GM20431 (cell line): ENCODE data around the gene TNNI2.
"Not testable (repeated sequence)": the region's sequence is repeated elsewhere in the genome, so short reads cannot be mapped to it uniquely, and the experiment has no call there.

Experiments
- in situ Hi-C: fragments of 300-500 bp; cut with MseI, MboI; formaldehyde crosslinking; loops from one replicate; pipeline ENCODE4 v1.15.0; 2020; ENCODE audit warnings: low sequenced_read_pairs; ENCODE audit not compliant: unreplicated experiment

TNNI2 gene

DNA sequence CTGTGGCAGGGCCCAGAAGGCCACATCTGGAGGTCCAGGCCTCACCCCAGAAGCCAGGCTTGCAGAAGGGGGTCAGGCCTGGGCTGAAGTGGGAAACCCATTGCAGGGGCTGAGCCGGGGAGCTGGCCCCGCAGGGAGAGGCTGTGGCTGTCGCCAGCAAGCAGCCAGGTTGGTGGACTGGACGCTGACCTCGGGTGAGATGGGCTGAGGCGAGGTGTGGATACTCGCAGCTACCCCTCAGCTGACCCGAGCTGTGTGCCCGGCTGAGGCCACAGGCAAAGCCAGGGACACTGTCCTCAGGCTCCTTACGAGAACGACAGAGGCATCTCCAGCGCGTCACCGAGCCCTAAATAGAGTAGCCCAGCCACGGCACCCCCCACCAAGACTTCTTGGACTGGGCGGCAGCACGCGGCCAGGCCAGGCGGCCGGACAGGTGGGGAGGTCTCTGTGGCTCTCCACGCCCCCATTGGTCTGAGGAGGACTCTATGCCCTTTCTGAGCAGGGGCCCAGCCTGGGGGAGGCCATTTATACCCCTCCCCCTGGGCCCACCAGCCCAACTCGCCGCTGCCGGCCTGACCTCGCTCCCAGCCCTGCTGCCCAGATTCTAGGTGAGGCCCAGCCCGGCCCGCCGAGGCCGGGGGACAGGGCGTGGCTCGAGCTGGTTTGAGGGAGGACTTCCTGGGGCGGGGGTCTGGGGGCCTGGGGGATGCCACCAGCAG lies at the start of gene TNNI2:
TNNI2 (plus strand) TSS at position 556 of the 719 bp plus-strand sequence. CDS start 716 bp downstream, outside the sequence.
- in situ Hi-C loops, result no loop called here

DNA sequence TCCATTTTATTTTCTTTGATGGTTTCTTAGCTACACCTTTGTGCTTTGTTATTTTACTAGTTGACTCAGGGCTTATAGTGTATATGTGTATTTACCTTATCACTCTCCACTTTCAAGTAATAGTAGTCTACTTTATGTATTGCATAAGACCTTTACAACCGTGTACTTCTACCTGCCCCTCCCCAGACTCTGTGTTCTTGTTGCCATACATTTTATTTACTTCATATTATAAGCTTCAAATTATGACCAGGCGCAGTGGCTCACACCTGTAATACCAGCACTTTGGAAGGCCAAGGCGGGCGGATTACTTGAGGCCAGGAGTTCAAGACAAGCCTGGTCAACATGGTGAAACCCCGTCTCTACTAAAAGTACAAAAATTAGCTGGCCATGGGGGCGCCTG lies 46.9 kb upstream of the TNNI2 start:
- in situ Hi-C loops, result no loop called here

DNA sequence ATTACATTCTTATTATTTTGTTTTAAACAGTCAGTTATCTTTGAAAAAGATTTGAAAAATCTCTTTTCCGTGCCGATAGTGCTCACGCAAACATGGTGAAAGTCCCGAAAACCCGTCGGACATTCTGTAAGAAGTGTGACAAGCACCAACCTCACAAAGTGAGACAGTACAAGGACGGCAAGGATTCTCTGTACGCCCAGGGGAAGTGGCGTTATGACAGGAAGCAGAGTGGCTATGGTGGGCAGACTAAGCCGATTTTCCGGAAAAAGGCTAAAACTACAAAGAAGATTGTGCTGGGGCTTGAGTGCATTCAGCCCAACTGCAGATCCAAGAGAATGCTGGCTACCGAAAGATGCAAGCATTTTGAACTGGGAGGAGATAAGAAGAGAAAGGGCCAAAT lies 46.3 kb upstream of the TNNI2 start:
- in situ Hi-C loops, result no loop called here

DNA sequence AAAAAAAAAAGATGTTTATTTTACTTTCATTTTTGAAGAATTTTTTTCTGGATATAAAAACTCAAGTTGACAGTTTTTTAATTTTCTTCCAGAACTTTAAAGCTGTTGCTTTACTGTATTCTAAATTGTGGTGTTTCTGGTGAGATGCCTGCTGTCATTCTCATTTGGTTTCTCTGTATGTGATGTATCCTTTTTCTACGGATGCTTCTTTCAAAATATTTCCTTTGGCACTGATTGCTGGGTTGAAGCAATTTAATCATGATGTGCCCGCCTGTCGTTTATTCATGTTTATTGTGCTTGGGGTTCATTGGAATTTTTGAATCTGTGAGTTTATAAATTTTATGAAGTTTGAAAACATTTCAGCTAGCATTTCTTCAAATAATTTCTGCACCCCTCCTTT lies 45.7 kb upstream of the TNNI2 start:
- in situ Hi-C loops, result no loop called here

DNA sequence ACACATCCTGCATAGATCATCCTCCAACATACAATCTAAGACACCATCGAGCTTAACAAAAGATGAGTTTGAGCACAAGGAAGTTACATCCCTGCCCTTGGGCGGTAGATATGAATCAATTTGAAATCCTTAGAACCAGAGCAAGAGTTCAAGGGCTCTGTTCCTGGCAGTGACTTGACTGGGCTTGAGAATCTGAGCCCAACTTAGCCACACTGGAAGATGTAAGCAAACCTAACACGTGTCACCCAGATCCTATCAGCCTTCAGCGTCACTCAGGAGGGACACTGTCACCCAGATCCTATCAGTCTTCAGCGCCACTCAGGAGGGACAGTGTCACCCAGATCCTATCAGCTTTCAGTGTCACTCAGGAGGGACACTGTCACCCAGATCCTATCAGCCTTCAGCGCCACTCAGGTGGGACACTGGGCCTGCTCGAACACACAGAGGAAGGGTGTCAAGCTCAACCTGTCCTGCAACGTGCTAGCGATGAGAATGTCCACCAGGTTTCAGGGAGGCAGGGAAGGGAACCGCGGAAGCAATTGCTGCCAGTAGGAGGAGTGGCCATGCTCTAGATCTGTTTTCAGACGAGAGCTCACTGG lies 42.3 kb upstream of the TNNI2 start:
- in situ Hi-C loops, result no loop called here

DNA sequence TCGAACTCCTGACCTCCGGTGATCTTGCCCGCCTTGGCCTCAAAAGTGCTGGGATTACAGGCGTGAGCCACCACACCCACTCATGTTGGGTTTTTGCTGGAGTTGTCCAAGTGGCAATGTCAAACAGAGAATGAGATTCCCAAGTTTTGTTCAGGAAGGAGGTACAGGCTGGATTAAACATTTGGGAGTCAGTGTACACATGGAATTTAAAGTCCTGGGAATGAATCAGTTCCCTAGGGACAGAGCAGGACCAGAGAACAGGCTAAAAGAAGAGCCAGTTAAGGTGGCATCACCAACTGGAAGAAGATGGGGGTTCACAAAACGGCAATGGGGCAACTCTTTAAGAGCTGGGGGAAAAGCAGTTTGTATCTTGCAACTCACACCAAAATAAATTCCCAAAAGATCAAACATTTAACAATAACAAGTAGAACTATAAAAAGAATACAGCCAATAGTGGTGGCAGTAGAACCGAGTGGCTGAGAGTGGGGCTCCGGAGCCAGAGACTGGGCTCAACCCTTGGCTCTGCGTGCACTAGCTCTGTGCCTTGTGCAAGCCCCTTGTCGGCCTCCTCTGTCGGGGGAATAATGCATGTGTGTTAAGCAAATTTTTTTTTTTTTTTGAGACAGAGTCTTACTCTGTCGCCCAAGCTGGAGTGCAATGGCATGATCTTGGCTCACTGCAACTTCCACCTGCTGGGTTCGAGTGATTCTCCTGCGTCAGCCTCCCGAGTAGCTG lies 41.2 kb upstream of the TNNI2 start:
- in situ Hi-C loops, result no loop called here

DNA sequence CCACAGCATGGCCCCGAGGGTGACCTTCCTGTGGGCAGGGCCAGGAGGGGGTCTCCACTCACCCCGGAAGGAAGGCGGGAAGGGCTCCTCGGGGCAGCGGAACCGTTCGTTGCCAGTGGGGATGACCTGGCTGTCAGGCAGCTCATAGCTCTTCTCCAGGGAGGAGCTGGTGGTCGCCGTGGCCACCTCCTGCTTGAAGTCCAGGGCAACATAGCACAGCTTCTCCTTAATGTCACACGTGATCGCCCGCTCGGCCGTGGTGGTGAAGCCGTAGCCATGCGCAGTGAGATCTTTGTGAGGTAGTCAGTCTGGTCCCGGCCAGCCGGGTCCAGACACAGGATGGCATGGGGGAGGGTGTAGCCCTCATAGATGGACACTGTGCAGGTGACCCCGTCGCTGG lies 35.5 kb upstream of the TNNI2 start:
- in situ Hi-C loops, result no loop called here

DNA sequence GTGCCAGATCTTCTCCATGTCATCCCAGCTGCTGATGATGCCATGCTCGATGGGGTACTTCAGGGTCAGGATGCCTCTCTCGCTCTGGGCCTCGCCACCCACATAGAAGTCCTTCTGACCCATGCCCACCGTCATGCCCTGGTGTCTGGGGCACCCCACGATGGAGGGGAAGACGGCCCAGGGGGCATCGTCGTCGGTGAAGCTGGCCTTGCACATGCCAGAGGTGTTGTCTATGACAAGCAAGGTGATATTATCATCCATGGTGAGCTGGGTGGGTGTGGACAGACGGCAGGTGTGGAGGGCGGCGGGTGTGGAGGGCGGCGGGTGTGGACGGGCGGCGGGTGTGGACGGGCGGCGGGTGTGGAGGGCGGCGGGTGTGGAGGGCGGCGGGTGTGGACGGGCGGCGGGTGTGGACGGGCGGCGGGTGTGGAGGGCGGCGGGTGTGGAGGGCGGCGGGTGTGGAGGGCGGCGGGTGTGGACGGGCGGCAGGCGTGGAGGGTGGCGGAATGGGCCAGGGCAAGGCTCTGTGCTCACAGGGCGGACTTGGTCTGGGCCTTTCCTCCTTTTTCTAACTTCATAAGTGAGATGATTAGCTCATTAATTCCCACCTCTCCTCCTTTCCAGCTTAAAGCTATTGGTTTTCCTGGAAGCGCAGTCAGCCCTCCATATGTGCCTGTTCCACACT lies 34.8 kb upstream of the TNNI2 start:
- in situ Hi-C loops, result not testable (repeated sequence)

DNA sequence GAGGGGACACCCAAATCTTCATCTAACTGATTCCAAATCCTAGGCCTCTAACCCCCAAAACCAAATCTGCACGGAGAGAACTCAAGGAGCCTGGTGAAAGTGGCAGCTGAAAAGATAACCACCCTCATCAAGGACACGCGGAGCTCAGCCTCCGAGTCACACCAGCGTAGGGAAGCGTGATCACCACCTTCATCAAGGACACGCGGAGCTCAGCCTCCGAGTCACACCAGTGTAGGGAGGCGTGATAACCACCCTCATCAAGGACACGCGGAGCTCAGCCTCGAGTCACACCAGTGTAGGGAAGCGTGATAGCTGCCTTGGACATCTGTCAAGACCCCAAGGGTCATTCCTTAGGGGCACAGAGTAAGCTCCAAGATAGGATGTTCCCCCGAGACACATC lies 33.3 kb upstream of the TNNI2 start:
- in situ Hi-C loops, result no loop called here

DNA sequence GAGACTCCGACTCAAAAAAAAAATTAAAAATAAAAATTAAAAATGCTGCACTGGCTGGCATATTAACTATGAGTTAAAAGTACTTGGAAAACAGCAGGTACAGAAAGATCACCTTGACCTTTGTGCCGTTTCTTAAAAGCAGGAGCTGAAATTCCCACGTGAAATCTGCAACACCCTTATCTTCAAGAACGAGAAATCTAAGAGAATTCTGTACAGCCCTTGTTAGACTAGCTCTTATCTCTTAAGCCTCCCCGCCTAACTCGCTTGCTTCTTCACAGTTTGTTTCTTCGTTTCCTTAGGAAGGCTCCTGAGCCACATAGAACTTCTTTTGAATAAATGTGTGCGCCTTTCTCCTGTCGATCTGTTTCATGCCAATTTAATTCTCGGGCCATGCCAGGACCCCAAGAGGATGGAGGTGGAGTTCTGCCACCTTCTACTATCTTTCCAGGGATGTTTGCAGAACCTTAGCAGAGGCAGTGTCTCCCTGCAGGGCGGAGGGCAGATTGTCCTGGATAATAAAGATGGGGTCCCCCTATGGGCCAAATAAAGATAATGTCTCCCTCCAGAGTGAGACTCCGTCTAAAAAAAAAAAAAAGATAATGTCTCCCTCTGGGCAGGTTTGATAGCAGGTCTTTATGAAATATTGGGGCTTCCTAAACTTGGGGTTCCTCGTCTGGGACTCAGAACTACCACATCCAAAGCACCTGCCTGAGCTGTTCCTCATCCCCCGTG lies 31.4 kb upstream of the TNNI2 start:
- in situ Hi-C loops, result no loop called here

DNA sequence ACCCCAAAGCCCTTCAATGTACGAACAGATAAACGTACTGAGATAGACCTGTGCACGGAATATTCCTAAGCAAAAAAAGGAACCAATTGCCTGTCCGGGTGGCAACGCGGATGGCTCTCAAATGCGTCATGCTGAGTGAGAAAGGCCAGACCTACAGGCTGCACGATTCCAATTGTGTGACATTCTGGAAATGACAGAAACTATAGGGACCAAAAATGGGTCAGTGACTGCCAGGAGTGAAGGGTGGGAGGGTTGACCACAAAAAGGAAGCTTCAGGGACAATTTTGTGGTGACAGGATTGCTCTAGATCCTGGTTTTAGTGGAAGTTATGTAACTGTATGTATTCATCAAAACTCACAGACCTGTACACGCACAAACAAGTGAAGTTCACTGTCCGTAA lies 28.0 kb upstream of the TNNI2 start:
- in situ Hi-C loops, result loop anchor here (10.0 kb wide), 1 partner anchor 116 kb away; the partner anchor contains the start of gene KRTAP5-6

DNA sequence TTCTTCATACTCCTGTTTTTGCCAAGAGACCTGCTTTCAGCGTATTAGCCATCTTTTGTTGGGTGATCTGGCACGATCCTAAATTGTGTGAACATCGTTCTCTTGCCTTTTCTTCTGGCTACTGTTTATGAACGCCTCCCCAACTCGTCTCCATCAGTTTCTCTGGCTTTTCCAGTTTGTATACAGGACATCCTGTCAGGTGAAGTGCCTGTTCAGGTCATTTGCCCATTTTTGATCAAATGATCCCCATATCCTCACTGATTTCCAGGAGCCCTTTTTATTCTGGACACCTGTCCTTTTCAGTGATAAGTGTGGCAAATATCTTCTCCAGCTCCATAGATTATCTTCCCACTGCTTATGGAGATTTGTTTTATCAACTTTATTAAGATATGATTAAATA lies 26.5 kb upstream of the TNNI2 start:
- in situ Hi-C loops, result loop anchor here (10.0 kb wide), 1 partner anchor 117 kb away; the partner anchor contains the start of gene KRTAP5-6

DNA sequence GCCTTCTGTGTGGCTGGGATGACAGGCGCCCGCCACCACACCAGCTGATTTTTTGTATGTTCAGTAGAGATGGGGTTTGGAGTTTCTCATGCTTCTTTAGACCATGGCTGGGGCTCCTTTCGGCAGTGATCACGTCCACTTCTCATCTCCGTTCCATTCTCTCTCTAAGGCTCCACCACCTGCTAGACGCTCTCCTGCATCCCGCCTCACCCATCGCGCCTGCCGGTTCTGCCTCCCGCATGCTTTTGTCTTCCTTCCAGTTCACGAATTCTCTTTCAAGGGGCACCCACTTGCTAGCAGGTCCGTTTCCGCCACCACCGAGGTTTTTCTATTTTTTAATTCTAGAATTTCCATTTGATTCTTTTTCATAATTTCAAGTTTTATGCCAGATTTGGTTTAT lies 26.0 kb upstream of the TNNI2 start:
- in situ Hi-C loops, result loop anchor here (10.0 kb wide), 1 partner anchor 118 kb away; the partner anchor contains the start of gene KRTAP5-6

DNA sequence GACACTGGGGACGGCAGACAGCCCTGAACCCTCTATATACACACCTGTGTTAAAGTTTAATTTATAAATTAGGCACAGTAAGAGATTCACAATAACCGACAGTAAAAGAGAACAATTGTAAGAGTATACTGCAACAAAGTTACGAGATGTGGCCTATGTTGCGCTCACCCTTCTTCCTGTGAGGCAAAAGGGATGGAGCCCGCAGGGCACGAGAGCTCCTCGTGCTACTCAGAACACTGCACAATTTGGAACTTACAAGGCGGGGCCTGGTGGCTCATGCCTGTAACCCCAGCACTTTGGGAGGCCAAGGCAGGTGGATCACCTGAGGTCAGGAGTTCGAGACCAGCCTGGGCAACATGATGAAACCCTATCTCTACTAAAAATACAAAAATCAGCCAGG lies 25.4 kb upstream of the TNNI2 start:
- in situ Hi-C loops, result loop anchor here (10.0 kb wide), 1 partner anchor 119 kb away; the partner anchor contains the start of gene KRTAP5-6

DNA sequence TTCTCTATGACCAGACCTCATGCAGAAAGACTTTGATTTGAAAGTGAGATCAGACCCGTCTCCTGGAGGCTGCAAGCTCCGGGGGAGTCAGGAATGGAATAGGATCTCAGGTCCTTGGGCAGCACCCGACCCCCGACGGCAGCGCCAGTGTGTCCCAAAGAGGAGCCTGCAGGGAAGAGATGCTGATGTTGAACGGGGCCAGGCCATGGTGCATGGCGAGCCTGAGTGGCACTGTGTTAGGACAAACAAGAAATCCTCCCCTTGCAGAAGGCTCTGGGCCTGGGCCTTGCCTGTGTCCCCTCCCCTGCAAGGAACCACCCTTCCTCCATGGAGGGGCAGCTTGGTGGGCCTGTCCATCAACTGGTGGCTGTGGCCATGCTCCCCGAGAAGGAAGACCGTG lies 24.1 kb upstream of the TNNI2 start:
- in situ Hi-C loops, result loop anchor here (10.0 kb wide), 1 partner anchor 120 kb away; the partner anchor contains the start of gene KRTAP5-6

DNA sequence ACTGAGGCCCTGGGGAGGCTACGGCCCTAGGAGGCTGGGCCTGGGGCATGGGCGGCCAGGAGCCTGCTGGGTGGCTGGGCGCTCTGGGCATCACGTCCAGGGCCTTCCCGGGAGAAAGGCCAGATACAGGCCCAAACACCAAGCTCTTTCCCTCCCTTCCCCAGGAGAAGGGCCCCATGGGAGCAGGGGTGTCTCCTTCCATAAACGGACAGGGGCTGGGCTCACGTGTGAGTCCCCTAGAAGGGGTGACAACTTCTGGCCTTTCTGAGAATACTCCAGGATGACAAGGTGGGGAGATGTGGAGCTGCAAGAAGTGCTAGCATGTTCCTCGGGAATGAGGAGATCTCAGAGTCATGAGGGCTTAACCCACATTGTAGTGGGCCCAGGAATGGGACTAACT lies 23.5 kb upstream of the TNNI2 start:
- in situ Hi-C loops, result loop anchor here (10.0 kb wide), 1 partner anchor 121 kb away; the partner anchor contains the start of gene KRTAP5-6

DNA sequence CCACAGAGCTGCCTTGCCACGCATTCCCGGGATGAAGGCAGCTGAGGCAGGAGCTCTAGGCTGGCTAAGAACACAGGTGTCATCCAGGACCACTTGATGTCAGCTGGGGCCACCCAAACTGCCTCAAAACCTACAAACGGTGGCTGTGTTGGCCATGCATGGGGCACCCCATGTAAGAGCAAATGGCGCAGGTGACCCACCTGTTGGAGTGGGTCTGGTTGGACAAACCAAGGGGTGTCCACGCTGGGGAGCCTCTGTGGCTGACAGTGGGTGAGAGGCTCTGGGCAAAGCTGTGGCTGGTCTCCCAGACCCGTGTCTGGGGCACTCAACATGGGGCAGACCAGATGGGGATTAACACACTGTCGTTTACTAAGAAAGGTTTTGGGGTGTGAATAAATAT lies 23.0 kb upstream of the TNNI2 start:
- in situ Hi-C loops, result loop anchor here (10.0 kb wide), 1 partner anchor 121 kb away; the partner anchor contains the start of gene KRTAP5-6

DNA sequence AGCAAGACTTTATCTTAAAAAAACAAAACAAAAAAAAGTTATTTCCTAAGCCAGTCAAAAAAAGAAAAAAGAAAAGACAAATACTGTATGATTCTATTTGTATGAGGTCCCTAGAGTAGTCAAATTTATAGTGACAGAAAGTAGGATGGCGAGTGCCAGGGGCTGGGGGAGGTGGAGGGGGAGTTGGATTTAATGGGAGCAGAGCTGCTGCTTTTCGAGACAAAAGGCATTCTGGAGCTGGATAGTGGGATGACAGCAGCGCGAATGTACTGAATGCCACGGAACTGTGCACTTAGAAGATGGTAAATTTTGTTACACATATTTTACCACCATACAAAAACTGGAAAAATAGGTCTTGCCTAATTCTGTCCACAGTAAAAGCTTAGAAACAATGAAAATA lies 21.8 kb upstream of the TNNI2 start:
- in situ Hi-C loops, result loop anchor here (10.0 kb wide), 1 partner anchor 122 kb away; the partner anchor contains the start of gene KRTAP5-6

DNA sequence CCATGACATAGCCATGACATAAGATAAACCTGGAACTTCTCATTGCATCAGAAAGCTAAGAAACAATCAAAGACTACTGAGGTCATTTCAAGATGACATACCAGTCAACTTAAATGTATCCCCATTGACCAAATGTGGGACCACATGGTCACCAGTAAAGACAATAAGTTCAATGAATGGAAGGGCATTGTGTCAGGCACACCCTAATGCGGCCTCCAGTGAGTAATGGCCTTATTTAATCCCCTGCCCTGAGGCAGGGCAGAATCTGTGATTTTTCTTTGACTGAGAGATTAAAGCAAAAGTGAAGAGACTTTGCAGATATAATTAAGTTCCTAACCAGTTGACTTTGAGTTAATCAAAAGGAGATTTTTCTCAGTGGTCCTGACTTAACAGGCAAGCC lies 21.3 kb upstream of the TNNI2 start:
- in situ Hi-C loops, result loop anchor here (10.0 kb wide), 1 partner anchor 123 kb away; the partner anchor contains the start of gene KRTAP5-6
